ENCODE results near the gene LHX8. TPM values are rescaled to one million over a fixed set of nuclear protein-coding genes. Genes with fewer than 3 reads are reported as not detected.
"Not testable (repeated sequence)": the region's sequence is repeated elsewhere in the genome, so short reads cannot be mapped to it uniquely, and the experiment has no call there.

Gene LHX8
- polyA plus RNA-seq, 1 experiment = 0.06 TPM

- Histone ChIP-seq H3K36me3 (ENCODE audit: control insufficient read depth, insufficient read depth, low read length) (no peaks in the 10 kb centered on the region), H3K4me3 (ENCODE audit: low read depth, low read length) (no peak overlapping the region), H3K27me3 (ENCODE audit: control insufficient read depth, insufficient read depth, low read length) (no peaks in the 10 kb centered on the region)
- ChIA-PET CTCF (no interaction called here), POLR2A (no interaction called here)
- TF ChIP-seq CTCF (IDR thresholded peaks at IDR 0.05; ENCODE audit: insufficient read depth, low read depth, low read length) = no peak
- no peak for DNase-seq (ENCODE audit: low read depth)
These were observed 36.8 kb downstream of the LHX8 start for GRCh38 chr1:75170981-75171380.

DNA sequence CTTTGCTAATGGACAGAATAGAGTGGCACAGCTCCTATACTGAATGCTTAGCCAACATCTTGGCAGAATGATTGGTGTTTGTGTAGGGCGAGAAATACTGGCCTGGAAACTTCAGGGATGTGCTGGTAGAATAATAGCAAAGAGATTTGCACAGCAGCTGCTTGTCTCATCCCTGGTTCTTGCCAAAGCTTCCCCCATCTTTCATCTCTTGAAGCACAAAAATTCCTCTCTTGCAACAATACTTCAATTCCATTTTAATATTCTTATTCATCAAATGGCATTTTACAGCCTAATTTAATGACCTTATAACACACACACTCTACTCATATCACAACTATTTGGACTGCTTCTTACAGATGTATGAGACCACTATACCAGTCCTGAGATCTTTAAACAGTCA, 37.7 kb downstream of the LHX8 start:
- no peak for TF ChIP-seq CTCF (IDR thresholded peaks at IDR 0.05; ENCODE audit: insufficient read depth, low read depth, low read length)
- POLR2A ChIA-PET = no interaction called here

DNA sequence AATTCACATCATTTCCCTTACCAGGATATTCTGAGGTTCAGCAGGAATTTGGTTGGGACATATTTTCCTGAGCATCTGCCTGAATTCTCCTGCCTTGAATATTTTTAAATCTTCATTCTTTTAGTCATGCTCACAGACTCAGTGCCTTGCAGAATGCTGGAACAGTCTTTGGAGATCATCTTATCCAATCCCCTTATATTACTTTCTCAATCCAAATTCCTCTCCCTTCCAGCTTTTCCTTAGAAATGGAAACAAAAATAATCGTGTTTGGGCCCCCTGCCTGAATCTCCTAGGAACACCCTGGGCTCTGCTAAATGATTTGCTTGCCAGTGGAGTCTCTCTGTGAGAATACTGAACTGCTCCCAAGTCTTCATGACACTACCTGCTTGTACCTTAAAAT, 38.4 kb downstream of the LHX8 start:
- no peak for DNase-seq (ENCODE audit: low read depth)
- Histone ChIP-seq H3K4me3 (ENCODE audit: low read depth, low read length) (no peak overlapping the region), H3K36me3 (ENCODE audit: control insufficient read depth, insufficient read depth, low read length) (no peaks in the 10 kb centered on the region), H3K27me3 (ENCODE audit: control insufficient read depth, insufficient read depth, low read length) (no peaks in the 10 kb centered on the region)
- no peak for TF ChIP-seq CTCF (IDR thresholded peaks at IDR 0.05; ENCODE audit: insufficient read depth, low read depth, low read length)
- ChIA-PET POLR2A (no interaction called here), CTCF (interaction anchor here (0.5 to 0.6 kb wide), 2 partner anchors 220 to 350 kb away, joined by 3 read pairs; no protein-coding TSS in a partner anchor)

More for the DNA sequence above, 37.7 kb downstream of the LHX8 start:
- DNase-seq (ENCODE audit: low read depth) = no peak
- H3K27me3 ChIP-seq (ENCODE audit: control insufficient read depth, insufficient read depth, low read length) = no peaks in the 10 kb centered on the region
- no peaks in the 10 kb centered on the region for H3K36me3 ChIP-seq (ENCODE audit: control insufficient read depth, insufficient read depth, low read length)
- CTCF ChIA-PET = no interaction called here
- no peak overlapping the region for H3K4me3 ChIP-seq (ENCODE audit: low read depth, low read length)

GRCh38 chr1:75174031-75174760, 40.0 kb downstream of the LHX8 start:
- H3K36me3 ChIP-seq (ENCODE audit: control insufficient read depth, insufficient read depth, low read length) = no peaks in the 10 kb centered on the region
- no peak for DNase-seq (ENCODE audit: low read depth)
- POLR2A ChIA-PET = no interaction called here
- no peaks in the 10 kb centered on the region for H3K27me3 ChIP-seq (ENCODE audit: control insufficient read depth, insufficient read depth, low read length)
- CTCF ChIA-PET = interaction anchor here (0.6 kb wide), 1 partner anchor 1311 kb away, joined by 3 read pairs; no protein-coding TSS in a partner anchor
- TF ChIP-seq CTCF (IDR thresholded peaks at IDR 0.05; ENCODE audit: insufficient read depth, low read depth, low read length) = no peak
- no peak overlapping the region for H3K4me3 ChIP-seq (ENCODE audit: low read depth, low read length)

DNA sequence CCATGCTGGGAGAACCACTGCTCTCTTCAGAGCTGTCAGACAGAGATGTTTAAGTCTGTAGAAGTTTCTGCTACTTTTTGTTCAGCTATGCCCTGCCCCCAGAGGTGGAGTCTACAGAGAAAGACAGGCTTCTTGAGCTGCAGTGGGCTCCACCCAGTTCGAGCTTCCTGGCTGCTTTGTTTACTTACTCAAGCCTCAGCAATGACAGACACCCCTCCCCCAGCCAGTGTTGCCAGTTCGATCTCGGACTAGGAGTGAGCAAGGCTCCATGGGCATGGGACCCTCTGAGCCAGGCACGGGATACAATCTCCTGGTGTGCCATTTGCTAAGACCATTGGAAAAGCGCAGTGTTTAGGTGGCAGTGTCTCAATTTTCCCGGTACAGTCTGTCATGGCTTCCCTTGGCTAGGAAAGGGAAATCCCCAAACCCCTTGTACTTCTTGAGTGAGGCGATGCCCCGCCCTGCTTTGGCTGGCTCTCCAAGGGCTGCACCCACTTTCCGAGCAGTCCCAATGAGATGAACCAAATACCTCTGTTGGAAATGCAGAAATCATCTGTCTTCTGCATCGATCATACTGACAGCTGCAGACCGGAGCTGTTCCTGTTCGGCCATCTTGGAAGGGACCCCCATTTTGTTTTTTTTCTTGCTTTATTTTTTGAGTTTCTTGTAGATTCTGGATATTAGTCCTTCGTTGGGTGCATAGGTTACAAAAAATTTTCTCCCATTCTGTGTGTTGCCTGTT, 47.2 kb downstream of the LHX8 start:
- CTCF ChIA-PET; H3K27me3 ChIP-seq (ENCODE audit: control insufficient read depth, insufficient read depth, low read length); H3K4me3 ChIP-seq (ENCODE audit: low read depth, low read length); POLR2A ChIA-PET; H3K36me3 ChIP-seq (ENCODE audit: control insufficient read depth, insufficient read depth, low read length); DNase-seq (ENCODE audit: low read depth): not testable (repeated sequence)

All from BJ (cell line).